ENCODE data around the gene EYS. TPM values are rescaled to one million over a fixed set of nuclear protein-coding genes. Genes with fewer than 3 reads are reported as not detected.

The EYS gene
- total RNA-seq, 1 donor from 2014 or later: not detected

GRCh38 chr6:64100702-64101303, 1606.2 kb downstream of the EYS start:
- TF ChIP-seq CTCF (IDR thresholded peaks at IDR 0.05; ENCODE audit: insufficient read depth, low read length, poor library complexity, severe bottlenecking): no peak

GRCh38 chr6:64090352-64090751, 1616.7 kb downstream of the EYS start:
- no peaks in the 10 kb centered on the region for H3K36me3 ChIP-seq (ENCODE audit: control insufficient read depth, insufficient read depth, low read length)
- no peak for DNase-seq (ENCODE audit: low read depth)
- no peak overlapping the region for H3K4me3 ChIP-seq (ENCODE audit: low read depth, low read length)
- no peak for TF ChIP-seq CTCF (IDR thresholded peaks at IDR 0.05; ENCODE audit: insufficient read depth, low read length, poor library complexity, severe bottlenecking)
- no peaks in the 10 kb centered on the region for H3K27me3 ChIP-seq (ENCODE audit: control insufficient read depth, insufficient read depth, low read length)

More at GRCh38 chr6:64100702-64101303, 1606.2 kb downstream of the EYS start:
- H3K4me3 ChIP-seq (ENCODE audit: low read depth, low read length): no peak overlapping the region
- H3K36me3 ChIP-seq (ENCODE audit: control insufficient read depth, insufficient read depth, low read length): no peaks in the 10 kb centered on the region
- DNase-seq (ENCODE audit: low read depth): no peak
- H3K27me3 ChIP-seq (ENCODE audit: control insufficient read depth, insufficient read depth, low read length): no peaks in the 10 kb centered on the region

GRCh38 chr6:64085126-64085525, 1621.9 kb downstream of the EYS start:
- DNase-seq (ENCODE audit: low read depth): no peak
- Histone ChIP-seq H3K36me3 (ENCODE audit: control insufficient read depth, insufficient read depth, low read length) (no peaks in the 10 kb centered on the region), H3K4me3 (ENCODE audit: low read depth, low read length) (no peak overlapping the region), H3K27me3 (ENCODE audit: control insufficient read depth, insufficient read depth, low read length) (no peaks in the 10 kb centered on the region)
- no peak for TF ChIP-seq CTCF (IDR thresholded peaks at IDR 0.05; ENCODE audit: insufficient read depth, low read length, poor library complexity, severe bottlenecking)

GRCh38 chr6:64084185-64084663, 1622.8 kb downstream of the EYS start:
- no peaks in the 10 kb centered on the region for H3K27me3 ChIP-seq (ENCODE audit: control insufficient read depth, insufficient read depth, low read length)
- no peak for TF ChIP-seq CTCF (IDR thresholded peaks at IDR 0.05; ENCODE audit: insufficient read depth, low read length, poor library complexity, severe bottlenecking)
- no peak for DNase-seq (ENCODE audit: low read depth)
- H3K36me3 ChIP-seq (ENCODE audit: control insufficient read depth, insufficient read depth, low read length): no peaks in the 10 kb centered on the region
- no peak overlapping the region for H3K4me3 ChIP-seq (ENCODE audit: low read depth, low read length)

- no peak overlapping the region for H3K4me3 ChIP-seq (ENCODE audit: low read depth, low read length)
- no peaks in the 10 kb centered on the region for H3K27me3 ChIP-seq (ENCODE audit: control insufficient read depth, insufficient read depth, low read length)
- no peaks in the 10 kb centered on the region for H3K36me3 ChIP-seq (ENCODE audit: control insufficient read depth, insufficient read depth, low read length)
- TF ChIP-seq CTCF (IDR thresholded peaks at IDR 0.05; ENCODE audit: insufficient read depth, low read length, poor library complexity, severe bottlenecking): no peak
- no peak for DNase-seq (ENCODE audit: low read depth)
Observed at GRCh38 chr6:64083261-64083660, 1623.8 kb downstream of the EYS start.

GRCh38 chr6:64081453-64081852, 1625.6 kb downstream of the EYS start:
- no peaks in the 10 kb centered on the region for H3K36me3 ChIP-seq (ENCODE audit: control insufficient read depth, insufficient read depth, low read length)
- no peak for DNase-seq (ENCODE audit: low read depth)
- no peak for TF ChIP-seq CTCF (IDR thresholded peaks at IDR 0.05; ENCODE audit: insufficient read depth, low read length, poor library complexity, severe bottlenecking)
- H3K27me3 ChIP-seq (ENCODE audit: control insufficient read depth, insufficient read depth, low read length): no peaks in the 10 kb centered on the region
- no peak overlapping the region for H3K4me3 ChIP-seq (ENCODE audit: low read depth, low read length)

Data from kidney epithelial cell (primary cell).